ENCODE results near the gene WDR74. TPM values are rescaled to one million over a fixed set of nuclear protein-coding genes. Genes with fewer than 3 reads are reported as not detected.

Gene WDR74
- total RNA-seq, 5 donors from 2014 or later (not counting 1 experiment from before 2014, with no cell fraction given): 91.3 to 239 (median 103) TPM

DNA sequence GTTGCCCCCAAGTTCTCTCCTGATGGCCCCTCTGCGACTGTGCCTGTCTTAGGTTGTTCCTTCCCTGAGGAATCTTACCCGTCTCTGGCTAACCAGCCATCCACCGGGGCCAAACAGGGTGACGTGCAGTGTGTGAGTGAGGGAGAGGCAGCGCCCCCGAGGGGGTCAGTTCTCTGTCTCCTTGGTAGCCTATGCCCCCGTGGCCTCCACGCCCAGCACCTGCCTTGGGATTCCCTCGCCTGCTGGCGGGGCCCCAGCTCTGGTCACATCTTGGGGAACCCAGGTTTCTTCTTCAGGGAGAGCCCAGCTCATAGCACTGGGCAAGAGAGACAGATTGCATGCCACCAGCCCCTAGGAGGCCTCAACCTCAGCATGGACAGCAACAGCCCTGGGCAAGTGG, 39.9 kb downstream of the WDR74 start:
- Mint-ChIP-seq H3K27ac (no peak overlapping the region), H3K36me3 (peaks cover 69% of the 10 kb centered on the region), H3K27me3 (no peaks in the 10 kb centered on the region), H3K4me1 (peaks cover 17 to 25% (median 18%) of the 10 kb centered on the region in 3 donors), H3K9me3 (no peaks in the 10 kb centered on the region), H3K4me3 (no peak overlapping the region)
- Histone ChIP-seq H3K36me3 (ENCODE audit: control insufficient read depth in 2 of 2, extremely low read depth in 1 of 2, insufficient read depth in 1 of 2, low read length in 1 of 2) (peaks cover 28 to 91% of the 10 kb centered on the region in 2 donors), H3K4me1 (ENCODE audit: control insufficient read depth in 1 of 2, extremely low read depth in 1 of 2, insufficient read depth in 2 of 2, low read length in 2 of 2) (peaks cover 7 to 14% of the 10 kb centered on the region in 2 experiments), H3K27me3 (replicated peaks in 1 of 2; ENCODE audit: control insufficient read depth in 2 of 2, extremely low read depth in 1 of 2, insufficient read depth in 2 of 2, low read length in 1 of 2) (no peaks in the 10 kb centered on the region), H3K4me3 (ENCODE audit: control insufficient read depth in 1 of 2, extremely low read depth in 1 of 2, low read length in 1 of 2) (no peak overlapping the region), H3K27ac (ENCODE audit: low read length) (no peak overlapping the region), H3K9me3 (no peaks in the 10 kb centered on the region)
- POLR2A ChIA-PET: interaction anchor here (0.5 to 0.7 kb wide), 2 partner anchors 10 to 17 kb away, joined by 3 to 9 read pairs; no protein-coding TSS in a partner anchor
- CTCF ChIA-PET: interaction anchor here in 1 of 2 donors (1.3 to 1.6 kb wide), 2 partner anchors 13 to 17 kb away, joined by 4 to 6 read pairs; no protein-coding TSS in a partner anchor
- ATAC-seq (replicated peaks in 1 of 4): peak in 1 of 4 experiments; percentile 8
- 90% methylated on average over 8 of the region's 10 CpGs for WGBS (ENCODE audit: insufficient coverage)
- DNase-seq: no peak

GRCh38 chr11:62796281-62796680, 43.1 kb downstream of the WDR74 start:
- H3K4me3 Mint-ChIP-seq: no peak overlapping the region
- no peak overlapping the region for H3K27ac ChIP-seq (ENCODE audit: low read length)
- no peak for DNase-seq
- peaks cover 62% of the 10 kb centered on the region for H3K36me3 Mint-ChIP-seq
- no peaks in the 10 kb centered on the region for H3K27me3 Mint-ChIP-seq
- WGBS (ENCODE audit: insufficient coverage): 93% methylated on average over 5 of the region's 7 CpGs
- no peak for ATAC-seq (replicated peaks in 1 of 4)
- H3K4me3 ChIP-seq (ENCODE audit: control insufficient read depth in 1 of 2, extremely low read depth in 1 of 2, low read length in 1 of 2): no peak overlapping the region
- peak overlapping the region; percentile 31 to 55 for H3K27ac Mint-ChIP-seq
- CTCF ChIA-PET: interaction anchor here in 1 of 2 donors (0.6 kb wide), 1 partner anchor 64 kb away, joined by 5 read pairs; no protein-coding TSS in a partner anchor
- H3K4me1 Mint-ChIP-seq: peaks cover 12 to 18% (median 17%) of the 10 kb centered on the region in 3 donors
- H3K36me3 ChIP-seq (ENCODE audit: control insufficient read depth in 2 of 2, extremely low read depth in 1 of 2, insufficient read depth in 1 of 2, low read length in 1 of 2): peaks cover 32 to 88% of the 10 kb centered on the region in 2 donors
- peaks cover 7 to 16% of the 10 kb centered on the region in 2 experiments for H3K4me1 ChIP-seq (ENCODE audit: control insufficient read depth in 1 of 2, extremely low read depth in 1 of 2, insufficient read depth in 2 of 2, low read length in 2 of 2)
- POLR2A ChIA-PET: interaction anchor here (0.6 to 1.2 kb wide), 6 partner anchors 9 to 57 kb away, joined by 3 to 4 read pairs (median 3); no protein-coding TSS in a partner anchor
- no peaks in the 10 kb centered on the region for H3K27me3 ChIP-seq (replicated peaks in 1 of 2; ENCODE audit: control insufficient read depth in 2 of 2, extremely low read depth in 1 of 2, insufficient read depth in 2 of 2, low read length in 1 of 2)
- H3K9me3 Mint-ChIP-seq: no peaks in the 10 kb centered on the region
- H3K9me3 ChIP-seq: no peaks in the 10 kb centered on the region

DNA sequence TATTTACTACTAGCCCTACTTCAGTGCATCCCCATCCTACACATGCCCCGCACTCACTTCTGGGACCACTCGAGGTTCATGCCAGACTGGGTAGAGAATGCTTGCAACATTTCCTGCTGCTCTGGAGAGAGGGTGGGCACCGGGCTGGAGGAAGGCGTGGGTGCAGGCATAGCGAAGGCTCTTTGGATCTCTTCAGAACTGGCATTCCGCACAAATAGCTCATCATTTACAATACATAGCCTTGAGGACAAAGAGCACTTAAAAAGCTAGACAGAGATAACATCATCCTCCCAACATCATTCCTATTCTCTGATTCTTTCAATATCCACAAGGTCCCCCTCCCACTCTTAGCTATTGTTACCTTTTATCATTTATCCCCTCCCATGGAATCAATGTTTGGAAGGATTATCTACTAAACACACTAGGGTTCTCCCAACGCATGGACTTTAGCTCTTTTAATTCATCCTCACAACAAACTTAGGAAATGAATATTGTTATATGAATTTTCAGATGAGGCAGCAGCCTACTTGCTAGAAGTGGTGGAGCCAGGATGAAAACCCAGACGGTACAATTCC, 45.1 kb downstream of the WDR74 start:
- Mint-ChIP-seq H3K27me3 (no peaks in the 10 kb centered on the region), H3K4me1 (peaks cover 29 to 37% (median 32%) of the 10 kb centered on the region in 3 donors), H3K9me3 (no peaks in the 10 kb centered on the region), H3K4me3 (no peak overlapping the region), H3K36me3 (peaks cover 56% of the 10 kb centered on the region), H3K27ac (peak overlapping the region; percentile 60 to 66)
- peaks cover 13 to 34% of the 10 kb centered on the region in 2 experiments for H3K4me1 ChIP-seq (ENCODE audit: control insufficient read depth in 1 of 2, extremely low read depth in 1 of 2, insufficient read depth in 2 of 2, low read length in 2 of 2)
- H3K36me3 ChIP-seq (ENCODE audit: control insufficient read depth in 2 of 2, extremely low read depth in 1 of 2, insufficient read depth in 1 of 2, low read length in 1 of 2): peaks cover 22 to 81% of the 10 kb centered on the region in 2 donors
- no peaks in the 10 kb centered on the region for H3K9me3 ChIP-seq
- no peak for DNase-seq
- CTCF ChIA-PET: no interaction called here
- no peak overlapping the region for H3K4me3 ChIP-seq (ENCODE audit: control insufficient read depth in 1 of 2, extremely low read depth in 1 of 2, low read length in 1 of 2)
- H3K27ac ChIP-seq (ENCODE audit: low read length): no peak overlapping the region
- ATAC-seq (replicated peaks in 1 of 4): no peak
- 76% methylated on average over 3 of the region's 8 CpGs for WGBS (ENCODE audit: insufficient coverage)
- POLR2A ChIA-PET: interaction anchor here (0.6 to 1.3 kb wide), 14 partner anchors 8 to 749 kb away, joined by 3 to 8 read pairs (median 4); no protein-coding TSS in a partner anchor
- no peaks in the 10 kb centered on the region for H3K27me3 ChIP-seq (replicated peaks in 1 of 2; ENCODE audit: control insufficient read depth in 2 of 2, extremely low read depth in 1 of 2, insufficient read depth in 2 of 2, low read length in 1 of 2)

GRCh38 chr11:62792202-62792575, 47.2 kb downstream of the WDR74 start:
- Histone ChIP-seq H3K27me3 (replicated peaks in 1 of 2; ENCODE audit: control insufficient read depth in 2 of 2, extremely low read depth in 1 of 2, insufficient read depth in 2 of 2, low read length in 1 of 2) (no peaks in the 10 kb centered on the region), H3K36me3 (ENCODE audit: control insufficient read depth in 2 of 2, extremely low read depth in 1 of 2, insufficient read depth in 1 of 2, low read length in 1 of 2) (peaks cover 11 to 66% of the 10 kb centered on the region in 2 donors), H3K4me3 (ENCODE audit: control insufficient read depth in 1 of 2, extremely low read depth in 1 of 2, low read length in 1 of 2) (peak overlapping the region; percentile 90 to 96), H3K27ac (ENCODE audit: low read length) (peak overlapping the region; percentile 69), H3K9me3 (no peaks in the 10 kb centered on the region), H3K4me1 (ENCODE audit: control insufficient read depth in 1 of 2, extremely low read depth in 1 of 2, insufficient read depth in 2 of 2, low read length in 2 of 2) (peaks cover 15 to 49% of the 10 kb centered on the region in 2 experiments)
- H3K36me3 Mint-ChIP-seq: peaks cover 41% of the 10 kb centered on the region
- H3K4me3 Mint-ChIP-seq: peak overlapping the region; percentile 83 to 91 (median 86)
- DNase-seq (peak in 2 of 35 experiments; percentile 20 to 26), ATAC-seq (replicated peaks in 1 of 4) (peak in 2 of 4 experiments; percentile 0 to 16)
- ChIA-PET POLR2A (interaction anchor here in 1 of 2 donors (1.0 kb wide), 1 partner anchor 12 kb away, joined by 3 read pairs; no protein-coding TSS in a partner anchor), CTCF (interaction anchor here in 1 of 2 donors (1.4 kb wide), 1 partner anchor 22 kb away, joined by 3 read pairs; no protein-coding TSS in a partner anchor)
- peak overlapping the region; percentile 94 to 96 for H3K27ac Mint-ChIP-seq
- no peaks in the 10 kb centered on the region for H3K27me3 Mint-ChIP-seq
- peaks cover 45 to 52% (median 51%) of the 10 kb centered on the region in 3 donors for H3K4me1 Mint-ChIP-seq
- 33% methylated on average over 6 of the region's 11 CpGs for WGBS (ENCODE audit: insufficient coverage)
- H3K9me3 Mint-ChIP-seq: no peaks in the 10 kb centered on the region

DNA sequence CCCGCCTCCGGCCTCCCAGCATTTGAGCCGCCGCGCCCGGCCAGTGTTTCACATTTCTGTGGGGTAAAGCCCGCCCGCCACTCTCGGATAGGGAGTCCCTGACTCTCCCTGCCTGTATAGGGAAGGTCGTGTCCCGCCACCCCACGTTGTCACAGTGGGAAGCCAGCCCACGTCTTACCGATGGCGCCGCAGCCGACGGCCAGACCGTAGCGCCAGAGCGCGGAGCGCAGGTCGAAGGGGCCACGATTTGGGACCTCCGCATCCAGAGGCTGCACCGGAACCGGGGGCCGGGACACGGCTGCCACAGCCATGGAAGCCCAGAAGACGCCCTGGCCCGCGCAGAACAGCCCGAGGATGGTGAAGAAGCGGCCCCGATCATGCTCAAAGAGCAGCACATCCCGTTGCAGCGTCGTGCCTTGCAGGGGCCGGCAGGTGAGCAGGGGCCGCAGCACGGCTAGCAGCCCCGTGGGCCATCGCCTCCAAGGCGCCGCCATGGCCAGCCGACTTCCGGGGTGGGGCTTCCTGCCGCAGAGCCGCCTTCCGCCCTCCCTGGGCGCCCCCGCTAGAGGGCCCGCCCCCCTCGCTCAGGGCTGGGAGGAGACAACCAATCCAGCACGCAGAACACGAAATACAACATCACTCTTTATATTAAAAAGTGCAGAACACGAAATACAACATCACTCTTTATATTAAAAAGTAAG, 47.7 kb downstream of the WDR74 start, which contains the start of gene TMEM223:
Gene TMEM223, minus strand, starts transcription at position 506 of the 701 bp plus-strand sequence. Its CDS starts 12 bp downstream, at position 494.
- H3K4me3 ChIP-seq (ENCODE audit: control insufficient read depth in 1 of 2, extremely low read depth in 1 of 2, low read length in 1 of 2): peak within 1 kb of the TSS; percentile 90 to 96

More for the DNA sequence above, 47.7 kb downstream of the WDR74 start, which contains the start of gene TMEM223:
- ChIA-PET CTCF (interaction anchor here (0.6 to 1.4 kb wide), 3 partner anchors 21 to 151 kb away, joined by 3 read pairs; no protein-coding TSS in a partner anchor), POLR2A (interaction anchor here (0.6 to 1.0 kb wide), 3 partner anchors 13 to 1892 kb away, joined by 3 read pairs; no protein-coding TSS in a partner anchor)
- H3K27ac ChIP-seq (ENCODE audit: low read length): peak within 1 kb of the TSS; percentile 69
- Mint-ChIP-seq H3K27me3 (no peaks in the 10 kb centered on the region), H3K9me3 (no peaks in the 10 kb centered on the region), H3K27ac (peak within 1 kb of the TSS; percentile 94 to 96), H3K4me1 (peaks cover 45 to 52% (median 51%) of the 10 kb centered on the region in 3 donors), H3K36me3 (peaks cover 39% of the 10 kb centered on the region), H3K4me3 (peak within 1 kb of the TSS; percentile 83 to 91 (median 86))
- no peaks in the 10 kb centered on the region for H3K9me3 ChIP-seq
- peaks cover 15 to 49% of the 10 kb centered on the region in 2 experiments for H3K4me1 ChIP-seq (ENCODE audit: control insufficient read depth in 1 of 2, extremely low read depth in 1 of 2, insufficient read depth in 2 of 2, low read length in 2 of 2)
- under 1% methylated on average over 53 of the region's 58 CpGs for WGBS (ENCODE audit: insufficient coverage)
- ATAC-seq (replicated peaks in 1 of 4) (peak; percentile 77 to 80 (median 78)), DNase-seq (peak; percentile 75 to 93 (median 87))
- no peaks in the 10 kb centered on the region for H3K27me3 ChIP-seq (replicated peaks in 1 of 2; ENCODE audit: control insufficient read depth in 2 of 2, extremely low read depth in 1 of 2, insufficient read depth in 2 of 2, low read length in 1 of 2)
- H3K36me3 ChIP-seq (ENCODE audit: control insufficient read depth in 2 of 2, extremely low read depth in 1 of 2, insufficient read depth in 1 of 2, low read length in 1 of 2): peaks cover 11 to 62% of the 10 kb centered on the region in 2 donors
